Measurements from ENCODE around the gene DAZAP2.

The DAZAP2 gene

DNA sequence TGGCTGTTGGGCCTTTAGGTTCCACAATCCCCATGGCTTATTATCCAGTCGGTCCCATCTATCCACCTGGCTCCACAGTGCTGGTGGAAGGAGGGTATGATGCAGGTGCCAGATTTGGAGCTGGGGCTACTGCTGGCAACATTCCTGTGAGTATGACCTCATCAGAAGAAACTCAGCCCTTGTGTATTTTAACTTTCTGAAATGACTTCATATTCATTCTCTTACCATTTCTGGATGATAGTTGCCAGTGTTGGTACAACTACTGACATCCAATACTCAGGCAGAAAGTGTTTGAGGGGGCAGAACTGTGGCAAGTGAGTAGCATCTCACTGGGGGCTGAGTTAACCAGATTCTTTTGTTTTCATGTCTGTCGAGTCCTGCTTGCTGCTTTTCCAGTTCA, 2.3 kb downstream of the DAZAP2 start:
- H3K27ac ChIP-seq = no peak overlapping the region
- TF ChIP-seq, protein P1, sequence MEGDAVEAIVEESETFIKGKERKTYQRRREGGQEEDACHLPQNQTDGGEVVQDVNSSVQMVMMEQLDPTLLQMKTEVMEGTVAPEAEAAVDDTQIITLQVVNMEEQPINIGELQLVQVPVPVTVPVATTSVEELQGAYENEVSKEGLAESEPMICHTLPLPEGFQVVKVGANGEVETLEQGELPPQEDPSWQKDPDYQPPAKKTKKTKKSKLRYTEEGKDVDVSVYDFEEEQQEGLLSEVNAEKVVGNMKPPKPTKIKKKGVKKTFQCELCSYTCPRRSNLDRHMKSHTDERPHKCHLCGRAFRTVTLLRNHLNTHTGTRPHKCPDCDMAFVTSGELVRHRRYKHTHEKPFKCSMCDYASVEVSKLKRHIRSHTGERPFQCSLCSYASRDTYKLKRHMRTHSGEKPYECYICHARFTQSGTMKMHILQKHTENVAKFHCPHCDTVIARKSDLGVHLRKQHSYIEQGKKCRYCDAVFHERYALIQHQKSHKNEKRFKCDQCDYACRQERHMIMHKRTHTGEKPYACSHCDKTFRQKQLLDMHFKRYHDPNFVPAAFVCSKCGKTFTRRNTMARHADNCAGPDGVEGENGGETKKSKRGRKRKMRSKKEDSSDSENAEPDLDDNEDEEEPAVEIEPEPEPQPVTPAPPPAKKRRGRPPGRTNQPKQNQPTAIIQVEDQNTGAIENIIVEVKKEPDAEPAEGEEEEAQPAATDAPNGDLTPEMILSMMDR (conservative IDR thresholded peaks at IDR 0.05) = no peak
- no peak for TF ChIP-seq ZFX (IDR thresholded peaks at IDR 0.05)

DNA sequence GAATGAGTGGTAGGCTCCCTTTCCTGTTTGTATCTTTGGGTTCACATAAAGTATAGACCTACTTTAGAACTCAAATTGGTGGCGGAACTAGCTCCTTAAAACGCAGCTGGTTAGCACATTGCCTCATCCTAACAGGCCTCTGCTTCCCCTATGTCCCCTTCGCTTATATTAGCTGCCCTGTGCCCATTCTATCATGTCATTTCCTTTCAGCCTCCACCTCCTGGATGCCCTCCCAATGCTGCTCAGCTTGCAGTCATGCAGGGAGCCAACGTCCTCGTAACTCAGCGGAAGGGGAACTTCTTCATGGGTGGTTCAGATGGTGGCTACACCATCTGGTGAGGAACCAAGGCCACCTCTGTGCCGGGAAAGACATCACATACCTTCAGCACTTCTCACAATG, 3.5 kb downstream of the DAZAP2 start:
- no peak overlapping the region for H3K27ac ChIP-seq
- no peak for TF ChIP-seq ZFX (IDR thresholded peaks at IDR 0.05)
- TF ChIP-seq, protein P1 (conservative IDR thresholded peaks at IDR 0.05) = no peak

DNA sequence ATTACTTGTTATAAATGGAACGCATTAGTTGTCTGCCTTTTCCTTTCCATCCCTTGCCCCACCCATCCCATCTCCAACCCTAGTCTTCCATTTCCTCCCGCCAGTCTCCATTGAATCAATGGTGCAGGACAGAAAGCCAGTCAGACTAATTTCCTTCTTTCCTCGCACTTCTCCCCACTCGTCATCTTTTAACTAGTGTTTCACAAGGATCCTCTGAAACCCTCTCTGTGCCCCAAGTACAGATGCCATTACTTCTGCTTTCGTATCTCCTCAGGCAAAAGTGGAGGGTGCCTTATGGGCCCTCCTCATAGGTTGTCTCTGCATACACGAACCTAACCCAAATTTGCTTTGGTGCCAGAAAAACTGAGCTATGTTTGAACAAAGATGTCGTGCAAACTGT, 4.2 kb downstream of the DAZAP2 start:
- H3K27ac ChIP-seq = no peak overlapping the region
- TF ChIP-seq, protein P1 (conservative IDR thresholded peaks at IDR 0.05) = no peak
- TF ChIP-seq ZFX (IDR thresholded peaks at IDR 0.05) = no peak

DNA sequence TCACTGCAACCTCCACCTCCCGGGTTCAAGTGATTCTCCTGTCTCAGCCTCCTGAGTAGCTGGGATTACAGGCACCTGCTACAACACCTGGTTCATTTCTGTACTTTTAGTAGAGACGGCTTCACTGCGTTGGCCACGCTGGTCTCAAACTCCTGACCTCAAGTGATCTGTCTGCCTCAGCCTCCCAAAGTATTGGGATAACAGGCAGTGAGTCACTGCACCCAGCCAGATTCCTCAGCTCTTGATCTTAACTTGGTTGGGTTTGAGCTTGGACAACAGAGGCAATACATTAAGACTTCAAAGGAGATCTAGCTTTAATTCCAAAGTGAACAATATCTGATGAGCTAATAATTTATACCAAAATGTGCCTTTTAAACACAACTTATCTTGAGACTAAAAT, 5.6 kb downstream of the DAZAP2 start:
- TF ChIP-seq, protein P1 (conservative IDR thresholded peaks at IDR 0.05) = no peak
- TF ChIP-seq ZFX (IDR thresholded peaks at IDR 0.05) = no peak
- H3K27ac ChIP-seq = no peak overlapping the region

DNA sequence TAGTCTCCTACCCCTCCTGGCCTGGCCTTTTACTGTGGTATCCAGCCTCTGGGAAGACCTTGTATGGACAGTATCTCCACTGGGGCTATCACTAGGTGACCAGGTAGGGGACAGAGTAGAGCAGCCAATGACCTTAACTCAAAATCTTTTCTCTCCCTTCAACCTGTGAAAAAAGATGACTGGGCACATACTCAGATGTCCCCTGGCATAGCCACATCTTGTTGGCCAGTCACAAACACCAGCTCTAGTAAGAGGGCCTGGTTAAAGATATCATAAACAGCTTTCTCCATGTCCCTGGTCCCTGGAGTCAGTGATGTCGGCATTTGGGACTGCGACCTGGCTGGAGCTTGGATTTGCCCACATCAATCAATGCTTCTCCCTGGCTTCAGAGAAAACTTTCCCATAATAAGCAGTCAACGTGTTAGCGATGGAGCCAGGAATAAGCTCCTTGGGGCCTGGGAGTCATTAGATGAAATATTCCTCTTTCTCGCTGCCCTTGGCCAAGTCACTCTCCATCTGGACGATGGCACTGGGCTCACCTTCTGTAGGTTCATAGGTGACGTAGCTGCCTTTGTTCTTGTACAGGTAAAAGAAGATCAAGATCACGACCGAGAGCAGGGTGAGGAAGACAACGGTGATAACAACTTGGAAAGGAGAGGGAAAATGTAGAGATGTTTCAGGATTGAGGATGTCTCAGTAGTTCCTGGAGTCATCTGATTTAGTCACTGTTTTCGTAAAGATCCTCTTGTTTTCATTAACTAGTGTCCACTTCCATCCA, 7.0 kb downstream of the DAZAP2 start:
- no peak overlapping the region for H3K27ac ChIP-seq
- TF ChIP-seq, protein P1 (conservative IDR thresholded peaks at IDR 0.05) = no peak
- no peak for TF ChIP-seq ZFX (IDR thresholded peaks at IDR 0.05)

DNA sequence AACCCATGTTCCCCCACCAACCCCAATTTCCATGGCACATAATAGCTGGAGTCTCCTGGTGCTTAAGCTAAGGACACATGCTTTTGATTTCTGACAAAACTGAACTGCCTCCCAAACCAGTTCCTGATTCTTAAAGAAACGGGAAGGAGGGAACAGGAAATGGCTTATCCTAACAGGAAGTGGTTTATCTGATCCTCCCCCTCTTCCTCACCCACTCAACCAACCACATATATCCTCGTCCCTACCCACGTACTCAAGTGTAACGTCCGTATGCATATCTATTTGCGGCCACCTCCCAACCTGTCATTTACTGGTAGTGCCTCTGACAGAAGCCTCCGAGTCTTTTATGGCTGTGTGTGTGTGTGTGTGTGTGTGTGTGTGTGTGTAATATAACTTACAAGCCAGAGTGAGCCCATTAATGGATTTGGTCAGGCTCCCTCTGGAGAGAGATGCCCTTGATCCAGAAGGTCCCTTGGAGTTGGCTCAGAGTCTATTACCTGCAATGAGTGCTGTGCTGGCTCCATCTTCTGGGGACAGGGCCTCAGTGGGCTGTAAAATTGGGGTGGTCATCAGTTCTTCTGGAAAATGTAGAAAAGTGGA, 7.7 kb downstream of the DAZAP2 start:
- no peak for TF ChIP-seq ZFX (IDR thresholded peaks at IDR 0.05)
- TF ChIP-seq, protein P1 (conservative IDR thresholded peaks at IDR 0.05) = peak; percentile 11; the same call in 1 of the 2 replicates
- no peak overlapping the region for H3K27ac ChIP-seq

DNA sequence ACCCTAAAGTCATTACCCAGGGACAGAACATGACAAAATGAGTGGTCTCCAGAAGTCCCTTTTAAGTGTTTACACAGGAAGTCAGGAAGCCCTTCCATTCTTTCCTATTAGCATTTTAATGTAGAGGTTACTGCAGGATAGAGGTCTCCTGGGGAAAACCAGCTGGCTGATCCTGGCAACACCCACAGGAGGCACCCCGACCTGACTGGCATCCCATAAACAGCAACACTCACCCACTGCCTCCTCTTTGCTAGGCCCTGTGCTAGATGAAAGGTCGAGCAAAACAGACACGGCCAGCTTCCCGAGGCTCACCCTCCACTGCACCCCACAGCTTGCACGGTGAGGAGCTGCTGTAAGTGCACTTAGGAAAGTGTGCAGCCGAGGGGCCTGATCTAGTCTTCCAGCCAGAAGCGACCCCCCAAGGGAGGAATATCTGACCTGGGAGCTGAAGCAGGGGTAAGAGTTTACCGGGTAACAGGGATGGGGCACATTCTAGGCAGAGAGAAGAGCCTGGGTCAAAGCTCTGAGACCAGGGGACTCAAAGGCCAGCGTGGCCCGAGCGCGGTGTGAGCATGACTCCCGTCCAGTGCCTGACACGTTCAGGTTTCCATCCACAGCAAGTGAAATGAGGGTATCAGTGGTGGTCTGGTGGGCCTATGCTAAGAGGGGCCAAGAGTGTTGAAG, 9.0 kb downstream of the DAZAP2 start:
- H3K27ac ChIP-seq = no peak overlapping the region
- TF ChIP-seq, protein P1 (conservative IDR thresholded peaks at IDR 0.05) = no peak
- no peak for TF ChIP-seq ZFX (IDR thresholded peaks at IDR 0.05)

Measured in C4-2B (cell line).